ENCODE measurements around the gene CMPK2. TPM values are rescaled to one million over a fixed set of nuclear protein-coding genes. Genes with fewer than 3 reads are reported as not detected.

Gene CMPK2
- total and polyA plus RNA-seq, 9 of the 15 experiments (the other 6 are each of a cell fraction or from before 2014, with no cell fraction given), result 2.6 to 10.5 (median 5.0) TPM

GRCh38 chr2:6893876-6894482 is 28.3 kb upstream of the CMPK2 start (continued):
- TF ChIP-seq TGIF2 (CRISPR knock-in tag; IDR thresholded peaks at IDR 0.05), result no peak
- no peak for TF ChIP-seq ZNF143 (CRISPR knock-in tag; IDR thresholded peaks at IDR 0.05)
- no peak for TF ChIP-seq ZNF12 (CRISPR knock-in tag; IDR thresholded peaks at IDR 0.05)
- no peak for TF ChIP-seq KAT8 (IDR thresholded peaks at IDR 0.05; ENCODE audit: low read depth)
- peak; percentile 96 for TF ChIP-seq TCF7 (IDR thresholded peaks at IDR 0.05; ENCODE audit: borderline replicate concordance)
- peak; percentile 93 for TF ChIP-seq ZBED1 (IDR thresholded peaks at IDR 0.05)
- TF ChIP-seq IRF9 (tag; IDR thresholded peaks at IDR 0.05), result peak; percentile 74
- TF ChIP-seq, protein P1, sequence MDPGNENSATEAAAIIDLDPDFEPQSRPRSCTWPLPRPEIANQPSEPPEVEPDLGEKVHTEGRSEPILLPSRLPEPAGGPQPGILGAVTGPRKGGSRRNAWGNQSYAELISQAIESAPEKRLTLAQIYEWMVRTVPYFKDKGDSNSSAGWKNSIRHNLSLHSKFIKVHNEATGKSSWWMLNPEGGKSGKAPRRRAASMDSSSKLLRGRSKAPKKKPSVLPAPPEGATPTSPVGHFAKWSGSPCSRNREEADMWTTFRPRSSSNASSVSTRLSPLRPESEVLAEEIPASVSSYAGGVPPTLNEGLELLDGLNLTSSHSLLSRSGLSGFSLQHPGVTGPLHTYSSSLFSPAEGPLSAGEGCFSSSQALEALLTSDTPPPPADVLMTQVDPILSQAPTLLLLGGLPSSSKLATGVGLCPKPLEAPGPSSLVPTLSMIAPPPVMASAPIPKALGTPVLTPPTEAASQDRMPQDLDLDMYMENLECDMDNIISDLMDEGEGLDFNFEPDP (CRISPR knock-in tag; IDR thresholded peaks at IDR 0.05), result no peak
- no peak for TF ChIP-seq DDX20 (tag; IDR thresholded peaks at IDR 0.05; ENCODE audit: low read depth)
- TF ChIP-seq ZBTB34 (CRISPR knock-in tag; IDR thresholded peaks at IDR 0.05), result no peak
- peak; percentile 100 for TF ChIP-seq HDAC2 (IDR thresholded peaks at IDR 0.05)
- TF ChIP-seq NRF1 (conservative IDR thresholded peaks at IDR 0.05 in 1 of 2, IDR thresholded peaks at IDR 0.05 in 1 of 2), result 0 out of 4 replicates have a peak, but pooled peaks of 1 of the 2 experiments have one; percentile 15
- no peak for TF ChIP-seq ARHGAP35 (IDR thresholded peaks at IDR 0.05; ENCODE audit: partially characterized antibody)
- no peak for TF ChIP-seq NFATC3 (IDR thresholded peaks at IDR 0.05)
- TF ChIP-seq ZBTB11 (CRISPR knock-in tag; IDR thresholded peaks at IDR 0.05), result peak in 1 of 3 experiments; percentile 88; a peak in 2 of 6 replicates
- TF ChIP-seq POLR2H (tag; IDR thresholded peaks at IDR 0.05; ENCODE audit: low read depth), result no peak
- TF ChIP-seq ZNF696 (CRISPR knock-in tag; conservative IDR thresholded peaks at IDR 0.05), result no peak
- TF ChIP-seq E2F6 (IDR thresholded peaks at IDR 0.05; ENCODE audit: borderline replicate concordance in 1 of 2, extremely low read depth in 1 of 2, insufficient read depth in 1 of 2, insufficient read length in 1 of 2, low read depth in 1 of 2, low read length in 1 of 2, poor library complexity in 1 of 2, severe bottlenecking in 1 of 2), result no peak
- TF ChIP-seq GATA2 (CRISPR knock-in tag; IDR thresholded peaks at IDR 0.05), result peak; percentile 99
- peak; percentile 97 for TF ChIP-seq FOXJ2 (tag; IDR thresholded peaks at IDR 0.05)

All from K562 (cell line).